CD4-positive, alpha-beta T cell treated with Interleukin-17A for 1 hour (primary cell): ENCODE data around the gene GSTT4.
"Not testable (repeated sequence)": the region's sequence is repeated elsewhere in the genome, so short reads cannot be mapped to it uniquely, and the experiment has no call there.

Source experiments
- DNase-seq: peaks from one replicate; pipeline ENCODE4 v3.0.0-alpha.2; 2020

Gene GSTT4

GRCh38 chr22:23986089-23986488, 19.2 kb downstream of the GSTT4 start:
- not testable (repeated sequence) for DNase-seq

GRCh38 chr22:23984430-23984829, 20.8 kb downstream of the GSTT4 start:
- no peak for DNase-seq

GRCh38 chr22:23980567-23980966, 24.7 kb downstream of the GSTT4 start:
- not testable (repeated sequence) for DNase-seq

- DNase-seq, result not testable (repeated sequence)
Observed at GRCh38 chr22:23979557-23980240, 25.6 kb downstream of the GSTT4 start, which contains the start of gene GSTT2. TSS of gene GSTT2 (plus strand) at chr22:23980134.

- not testable (repeated sequence) for DNase-seq
Observed at GRCh38 chr22:23977304-23977703, 27.9 kb downstream of the GSTT4 start.

- DNase-seq, result not testable (repeated sequence)
Observed at GRCh38 chr22:23974836-23975352, 30.4 kb downstream of the GSTT4 start.

GRCh38 chr22:23974345-23974744, 30.9 kb downstream of the GSTT4 start, which contains the start of gene DDT:
TSS of gene DDT (minus strand) at chr22:23974441. CDS start at chr22:23974414, 27 bp downstream.
- DNase-seq, result not testable (repeated sequence)

- not testable (repeated sequence) for DNase-seq
Observed at GRCh38 chr22:23971927-23972326, 33.3 kb downstream of the GSTT4 start.

- DNase-seq, result no peak
Observed at GRCh38 chr22:23970816-23971486, 34.3 kb downstream of the GSTT4 start.

GRCh38 chr22:23970201-23970641, 35.0 kb downstream of the GSTT4 start:
- DNase-seq, result no peak

- no peak for DNase-seq
Observed at GRCh38 chr22:23969071-23969470, 36.2 kb downstream of the GSTT4 start.

GRCh38 chr22:23966568-23966967, 38.7 kb downstream of the GSTT4 start, which contains the start of gene DDTL:
TSS of gene DDTL (plus strand) at chr22:23966888. CDS start at chr22:23966915, 27 bp downstream.
- not testable (repeated sequence) for DNase-seq

- DNase-seq, result not testable (repeated sequence)
Observed at GRCh38 chr22:23966094-23966493, 39.2 kb downstream of the GSTT4 start.

GRCh38 chr22:23961084-23961771, 44.0 kb downstream of the GSTT4 start, which contains the start of gene GSTT2B:
TSS of gene GSTT2B (minus strand) at chr22:23961195. CDS start at chr22:23961131, 64 bp downstream.
- DNase-seq, result not testable (repeated sequence)

GRCh38 chr22:23956301-23956900, 48.9 kb downstream of the GSTT4 start:
- peak; percentile 86 for DNase-seq

- not testable (repeated sequence) for DNase-seq
Observed at GRCh38 chr22:23955886-23956285, 49.4 kb downstream of the GSTT4 start.

GRCh38 chr22:23954991-23955305, 50.3 kb downstream of the GSTT4 start:
- not testable (repeated sequence) for DNase-seq

- not testable (repeated sequence) for DNase-seq
Observed at GRCh38 chr22:23954193-23954990, 50.9 kb downstream of the GSTT4 start.

GRCh38 chr22:23953485-23953884, 51.8 kb downstream of the GSTT4 start:
- DNase-seq, result not testable (repeated sequence)

- DNase-seq, result not testable (repeated sequence)
Observed at GRCh38 chr22:23952794-23953405, 52.4 kb downstream of the GSTT4 start.

- DNase-seq, result not testable (repeated sequence)
Observed at GRCh38 chr22:23951383-23951782, 53.9 kb downstream of the GSTT4 start.
